ENCODE data around the gene NETO2. TPM values are rescaled to one million over a fixed set of nuclear protein-coding genes. Genes with fewer than 3 reads are reported as not detected.
A peak's percentile ranks its signal among the peaks of the same experiment; 100 is the strongest.

Gene NETO2
- total and polyA plus RNA-seq, 2 of the 13 experiments (the other 11 are each of a cell fraction or from before 2014, with no cell fraction given): 8.2 to 13.5 TPM

DNA sequence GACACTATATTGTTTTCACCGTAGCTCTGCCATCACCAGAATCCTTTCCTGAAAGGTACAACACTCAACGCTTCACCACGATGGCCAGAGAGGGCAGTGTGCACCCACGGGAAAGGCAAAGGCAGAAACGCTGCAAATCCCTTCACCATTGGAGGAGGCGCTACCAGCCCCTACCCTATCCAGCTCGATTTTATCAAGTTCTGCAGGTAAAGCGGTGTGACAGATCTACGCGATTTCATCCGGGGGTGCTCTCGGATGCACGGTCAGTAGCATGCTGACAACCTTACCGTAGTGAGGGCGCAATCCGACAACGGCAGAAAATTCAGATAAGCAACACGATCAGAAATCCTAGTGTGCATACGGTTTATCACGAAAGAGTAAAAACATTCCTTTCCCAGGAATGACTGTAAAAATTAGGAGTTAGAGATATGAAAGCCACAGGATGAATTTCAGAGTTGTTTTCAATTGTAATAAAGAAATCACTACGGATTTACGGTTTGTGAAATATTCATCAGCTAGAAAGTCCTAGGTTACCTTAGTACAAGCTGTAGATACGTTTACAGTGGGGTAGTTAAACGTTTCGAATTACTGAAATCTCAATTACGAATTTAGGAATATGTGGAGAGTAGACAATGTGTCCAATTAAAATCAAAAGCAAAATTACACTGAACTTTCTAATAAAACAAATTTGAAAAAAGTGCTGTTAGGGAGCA is 1.8 kb downstream of the NETO2 start (continued):
- TF ChIP-seq PAXIP1 (CRISPR knock-in tag; conservative IDR thresholded peaks at IDR 0.05) (peak; percentile 32; the same call in 1 of the 2 replicates), SPEN (CRISPR knock-in tag; IDR thresholded peaks at IDR 0.05; ENCODE audit: low read depth) (peak; percentile 38; the same call in 1 of the 2 replicates), SRF (IDR thresholded peaks at IDR 0.05; ENCODE audit: low read depth, low read length) (no peak; the same call in 1 of the 2 replicates), ZBTB3 (CRISPR knock-in tag; IDR thresholded peaks at IDR 0.05; ENCODE audit: borderline replicate concordance, low read depth) (no peak), ZNF660 (CRISPR knock-in tag; IDR thresholded peaks at IDR 0.05; ENCODE audit: borderline replicate concordance, low read depth) (no peak), SIX4 (CRISPR knock-in tag; IDR thresholded peaks at IDR 0.05) (no peak), ZNF616 (CRISPR knock-in tag; IDR thresholded peaks at IDR 0.05; ENCODE audit: low read depth) (no peak), ZNF790 (CRISPR knock-in tag; IDR thresholded peaks at IDR 0.05; ENCODE audit: borderline replicate concordance) (no peak), MAX (IDR thresholded peaks at IDR 0.05) (peak; percentile 16; the same call in 1 of the 2 replicates), RXRB (CRISPR knock-in tag; IDR thresholded peaks at IDR 0.05; ENCODE audit: borderline replicate concordance) (peak; percentile 56; the same call in 1 of the 2 replicates), KDM3A (CRISPR knock-in tag; IDR thresholded peaks at IDR 0.05; ENCODE audit: low read depth) (no peak), ZSCAN21 (CRISPR knock-in tag; IDR thresholded peaks at IDR 0.05; ENCODE audit: borderline replicate concordance) (0 out of 2 replicates have a peak, but pooled peaks have one; percentile 48), CERS6 (CRISPR knock-in tag; IDR thresholded peaks at IDR 0.05) (no peak), AGO1 (IDR thresholded peaks at IDR 0.05; ENCODE audit: low read depth, low read length, poor library complexity, severe bottlenecking) (no peak), FOXK2 (IDR thresholded peaks at IDR 0.05) (no peak), ARID5B (CRISPR knock-in tag; IDR thresholded peaks at IDR 0.05) (peak; percentile 73; the same call in 1 of the 2 replicates)
- TF ChIP-seq, protein P1, sequence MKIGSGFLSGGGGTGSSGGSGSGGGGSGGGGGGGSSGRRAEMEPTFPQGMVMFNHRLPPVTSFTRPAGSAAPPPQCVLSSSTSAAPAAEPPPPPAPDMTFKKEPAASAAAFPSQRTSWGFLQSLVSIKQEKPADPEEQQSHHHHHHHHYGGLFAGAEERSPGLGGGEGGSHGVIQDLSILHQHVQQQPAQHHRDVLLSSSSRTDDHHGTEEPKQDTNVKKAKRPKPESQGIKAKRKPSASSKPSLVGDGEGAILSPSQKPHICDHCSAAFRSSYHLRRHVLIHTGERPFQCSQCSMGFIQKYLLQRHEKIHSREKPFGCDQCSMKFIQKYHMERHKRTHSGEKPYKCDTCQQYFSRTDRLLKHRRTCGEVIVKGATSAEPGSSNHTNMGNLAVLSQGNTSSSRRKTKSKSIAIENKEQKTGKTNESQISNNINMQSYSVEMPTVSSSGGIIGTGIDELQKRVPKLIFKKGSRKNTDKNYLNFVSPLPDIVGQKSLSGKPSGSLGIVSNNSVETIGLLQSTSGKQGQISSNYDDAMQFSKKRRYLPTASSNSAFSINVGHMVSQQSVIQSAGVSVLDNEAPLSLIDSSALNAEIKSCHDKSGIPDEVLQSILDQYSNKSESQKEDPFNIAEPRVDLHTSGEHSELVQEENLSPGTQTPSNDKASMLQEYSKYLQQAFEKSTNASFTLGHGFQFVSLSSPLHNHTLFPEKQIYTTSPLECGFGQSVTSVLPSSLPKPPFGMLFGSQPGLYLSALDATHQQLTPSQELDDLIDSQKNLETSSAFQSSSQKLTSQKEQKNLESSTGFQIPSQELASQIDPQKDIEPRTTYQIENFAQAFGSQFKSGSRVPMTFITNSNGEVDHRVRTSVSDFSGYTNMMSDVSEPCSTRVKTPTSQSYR (CRISPR knock-in tag; IDR thresholded peaks at IDR 0.05; ENCODE audit: borderline replicate concordance): no peak

All from HepG2 (cell line).